Mucosa of gallbladder (tissue), 1 donor: Measurements from ENCODE around the gene CCT3. TPM values are rescaled to one million over a fixed set of nuclear protein-coding genes. Genes with fewer than 3 reads are reported as not detected.
"Not testable (repeated sequence)": the region's sequence is repeated elsewhere in the genome, so short reads cannot be mapped to it uniquely, and the experiment has no call there.

Source experiments
- DNase-seq: peaks from one replicate; pipeline ENCODE4 v3.0.0-alpha.2; 2020; ENCODE audit warnings: low spot score
- total RNA-seq: library from RNA; stranded (reverse); gene quantifications from one replicate; pipeline ENCODE4 v1.2.1, GENCODE V29; 2021
- donor health status: DM: no; HTN: no; CAD: no.

Gene CCT3
- total RNA-seq: 202 TPM

DNA sequence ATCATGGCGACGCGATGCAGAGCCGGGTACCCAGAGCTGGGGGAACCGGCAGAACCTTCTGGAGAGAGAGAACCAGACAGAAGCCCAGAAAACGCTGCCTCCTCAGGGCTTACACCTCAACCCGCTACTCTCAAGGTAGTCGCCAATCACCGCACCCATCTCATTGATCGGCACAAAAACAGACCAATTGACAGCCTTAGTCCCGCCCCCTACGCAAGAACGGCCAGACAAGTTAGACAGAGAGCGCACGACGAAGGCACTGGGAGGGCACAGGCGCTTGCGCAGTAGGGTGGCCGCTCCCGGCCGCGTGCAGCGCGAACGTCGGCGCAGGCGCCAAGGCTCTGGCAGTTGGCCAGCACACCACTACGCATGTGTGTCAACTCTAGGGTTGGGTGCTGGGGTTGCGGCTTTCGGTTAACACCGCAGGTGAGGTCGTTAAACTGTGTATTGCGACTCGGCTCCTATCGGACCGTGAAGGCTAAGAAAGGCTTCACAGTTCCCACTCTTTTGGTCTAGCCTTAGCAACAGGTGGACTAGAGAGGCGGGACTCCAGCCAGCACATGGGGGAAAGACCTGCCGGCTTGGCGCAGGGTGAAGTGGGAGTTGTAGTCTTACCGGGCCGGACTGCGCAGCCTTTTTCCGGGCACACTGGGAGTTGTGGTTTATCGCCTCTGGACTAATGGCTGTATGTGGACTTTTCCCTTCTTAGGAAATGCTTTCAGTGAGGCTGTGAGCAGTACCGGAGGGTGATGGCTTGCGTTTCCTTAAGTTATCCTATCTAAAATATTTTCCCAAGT, at the start of gene CCT3, which contains the start of gene TSACC:
Gene CCT3 (minus strand): TSS at position 113 of the 797 bp plus-strand sequence. CDS start 108 bp downstream, at position 5.
Gene TSACC (plus strand): TSS at position 347 of the 797 bp plus-strand sequence. CDS start 1,232 bp downstream, outside the sequence.
- DNase-seq: peak; percentile 100

DNA sequence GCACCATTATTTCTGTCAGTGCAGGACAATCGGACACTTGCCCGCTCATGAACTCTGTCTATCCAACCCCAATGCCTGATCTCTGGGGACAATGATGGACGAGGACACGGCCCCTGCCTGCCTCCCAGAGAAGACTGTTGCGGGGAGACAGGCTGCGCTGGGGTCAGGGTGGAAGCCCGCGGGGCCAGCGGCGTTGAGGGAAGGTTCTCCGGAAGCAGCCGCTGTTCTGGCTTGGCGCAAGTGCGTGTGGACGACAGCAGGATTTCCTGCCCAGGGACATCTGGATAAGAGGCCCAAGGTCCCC, 49.7 kb upstream of the CCT3 start:
- no peak for DNase-seq

DNA sequence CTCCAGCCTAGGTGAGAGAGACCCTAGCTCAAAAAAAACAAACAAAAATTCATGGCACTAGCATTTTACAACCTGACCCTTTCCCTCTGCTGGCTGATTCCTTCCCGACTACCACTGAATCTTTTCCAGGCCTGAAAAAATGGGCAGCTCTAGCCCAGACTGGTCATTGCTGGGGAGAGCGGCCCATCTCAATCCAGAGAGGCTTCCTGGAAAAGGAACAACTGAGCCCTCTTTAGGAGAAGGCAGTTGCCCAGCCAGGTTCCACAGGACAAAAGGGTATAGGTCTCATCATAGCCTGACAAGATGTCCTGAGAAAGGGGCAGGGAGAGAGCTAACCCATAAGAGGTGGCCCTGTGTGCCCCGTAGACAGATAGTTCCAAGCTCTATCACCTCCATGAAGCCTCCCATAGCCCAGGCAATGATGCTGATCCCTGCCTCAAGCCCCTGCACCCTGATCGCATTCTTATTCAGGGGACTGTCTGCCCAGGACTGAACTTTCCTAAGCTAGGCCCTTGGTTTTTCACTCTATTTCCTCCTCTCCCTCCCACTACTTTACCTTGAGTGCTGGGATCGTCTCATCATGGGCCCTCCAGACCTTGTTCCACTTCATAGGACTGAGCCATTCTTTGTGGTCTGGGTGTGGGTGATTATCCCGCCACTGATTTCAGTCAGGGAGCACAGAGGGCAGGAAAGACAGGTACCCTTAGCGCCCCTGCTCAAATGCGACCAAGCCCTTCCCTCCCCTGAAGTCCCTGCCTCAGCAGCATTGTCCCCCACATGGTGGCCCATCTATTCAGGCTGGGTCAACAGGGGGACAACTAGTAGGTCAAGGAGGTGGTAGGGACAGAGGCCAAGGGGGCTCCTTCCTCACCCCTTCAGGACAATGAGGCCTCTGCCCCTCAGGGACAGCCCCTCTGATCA, 49.1 kb upstream of the CCT3 start:
- no peak for DNase-seq

DNA sequence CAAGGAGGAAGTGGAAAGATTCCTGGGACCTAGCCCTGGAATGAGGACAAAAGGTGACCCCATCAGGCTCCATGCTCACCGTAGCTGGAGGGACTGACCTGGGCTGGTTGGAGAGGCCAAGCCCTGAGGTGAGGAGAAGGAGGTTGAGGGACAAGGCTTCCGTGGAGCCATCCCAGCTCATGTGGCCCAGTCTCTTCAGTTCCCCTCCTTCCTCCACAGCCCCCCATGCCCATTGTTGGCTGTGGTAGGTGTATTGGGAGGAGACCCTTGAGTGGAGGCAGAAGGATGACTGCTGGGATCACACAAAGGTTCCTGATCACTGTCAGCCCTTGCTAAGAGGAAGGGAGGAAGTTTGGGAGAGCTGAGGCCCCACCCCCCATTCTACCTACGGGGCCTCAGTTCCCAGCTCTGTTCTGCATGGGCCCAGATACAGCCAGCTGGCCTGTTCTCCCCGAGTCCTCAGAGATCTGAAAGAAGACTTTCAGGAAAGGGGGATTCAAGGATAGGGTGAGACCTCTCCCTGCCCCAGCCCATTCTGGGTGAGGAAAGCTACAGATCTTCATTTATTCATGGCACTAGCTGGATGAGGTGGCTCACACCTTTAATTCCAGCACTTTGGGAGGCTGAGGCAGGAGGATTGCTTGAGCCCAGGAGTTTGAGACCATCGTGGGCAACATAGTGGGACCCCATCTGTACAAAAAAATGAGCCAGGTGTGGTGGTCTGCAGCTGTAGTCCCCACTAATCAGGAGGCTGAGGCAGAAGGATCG, 48.2 kb upstream of the CCT3 start:
- no peak for DNase-seq

DNA sequence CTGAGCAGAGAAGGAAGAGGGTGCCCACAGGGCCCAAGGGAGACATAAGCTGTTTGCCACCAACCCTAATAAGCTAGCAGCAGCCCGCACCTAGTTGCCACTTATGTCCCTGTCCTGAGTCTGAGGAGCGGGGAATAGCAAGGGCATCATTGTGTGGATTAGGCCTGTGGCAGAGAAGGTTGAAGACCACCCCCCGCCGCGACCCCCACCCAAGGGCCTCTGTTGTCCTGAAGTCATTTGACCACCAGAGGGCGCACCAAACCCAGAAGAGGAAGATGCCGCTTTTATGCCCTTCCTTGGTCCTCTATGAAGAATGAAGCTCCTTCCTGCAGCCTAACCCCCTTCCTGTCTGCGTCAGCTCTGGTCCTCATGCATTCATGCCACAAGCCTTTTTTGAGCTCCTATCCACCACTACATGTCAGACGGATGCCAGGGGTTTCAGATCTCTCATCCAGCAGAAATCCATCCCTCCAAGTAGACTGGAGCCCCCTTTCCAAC, 47.5 kb upstream of the CCT3 start:
- peak; percentile 59 for DNase-seq

DNA sequence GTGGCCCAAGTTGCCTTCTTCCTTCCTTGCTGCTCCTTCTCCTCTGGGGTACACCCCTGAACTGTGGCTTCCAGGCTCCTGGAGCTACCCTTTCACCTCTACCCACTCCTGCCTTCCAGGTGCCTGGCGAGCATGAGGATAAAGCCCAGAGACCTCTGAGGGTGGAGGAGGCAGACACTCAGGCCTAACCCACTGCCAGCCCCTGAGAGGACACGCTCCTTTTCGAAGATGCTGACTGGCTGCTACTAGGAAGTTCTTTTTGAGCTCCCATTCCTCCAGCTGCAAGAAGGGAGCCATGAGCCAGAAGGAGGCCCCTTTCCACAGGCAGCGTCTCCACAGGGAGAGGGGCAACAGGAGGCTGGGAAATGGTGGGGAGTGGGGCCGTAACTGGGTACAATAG, 46.6 kb upstream of the CCT3 start:
- no peak for DNase-seq

DNA sequence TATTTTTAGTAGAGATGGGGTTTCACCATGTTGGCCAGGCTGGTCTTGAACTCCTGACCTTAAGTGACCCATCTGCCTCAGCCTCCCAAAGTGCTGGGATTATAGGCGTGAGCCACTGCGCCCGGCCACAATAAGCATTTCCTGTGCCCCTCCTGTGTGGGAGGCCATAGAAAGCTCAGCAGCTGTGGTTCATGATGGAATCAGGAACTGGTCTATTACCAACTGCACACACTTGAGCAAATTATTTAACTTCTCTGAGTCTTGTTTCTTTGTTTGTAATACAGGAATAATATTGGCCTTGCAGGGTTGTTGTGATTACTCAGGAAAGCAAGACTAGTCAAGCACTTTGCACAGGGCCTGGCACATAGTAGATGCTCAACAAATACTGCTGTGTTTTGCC, 45.9 kb upstream of the CCT3 start:
- no peak for DNase-seq

DNA sequence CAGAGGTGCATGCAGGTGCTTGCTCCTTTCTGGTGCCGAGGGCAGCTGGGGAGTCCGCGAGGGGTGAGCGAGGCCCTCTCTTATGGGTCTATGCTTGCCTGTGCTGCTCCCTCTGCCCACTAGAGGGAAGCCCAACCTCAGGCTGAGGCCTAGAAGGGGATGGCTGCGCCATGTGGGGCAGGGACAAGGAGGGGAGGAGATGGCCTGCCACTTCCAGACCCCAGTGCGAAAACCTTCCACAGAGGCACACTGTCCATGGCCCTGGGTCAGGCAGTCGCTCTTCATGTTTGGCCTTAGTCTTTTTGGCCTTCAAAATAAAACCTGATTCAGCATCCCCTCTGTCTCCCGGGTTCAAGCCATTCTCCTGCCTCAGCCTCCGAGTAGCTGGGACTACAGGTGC, 44.9 kb upstream of the CCT3 start:
- DNase-seq: peak; percentile 46

DNA sequence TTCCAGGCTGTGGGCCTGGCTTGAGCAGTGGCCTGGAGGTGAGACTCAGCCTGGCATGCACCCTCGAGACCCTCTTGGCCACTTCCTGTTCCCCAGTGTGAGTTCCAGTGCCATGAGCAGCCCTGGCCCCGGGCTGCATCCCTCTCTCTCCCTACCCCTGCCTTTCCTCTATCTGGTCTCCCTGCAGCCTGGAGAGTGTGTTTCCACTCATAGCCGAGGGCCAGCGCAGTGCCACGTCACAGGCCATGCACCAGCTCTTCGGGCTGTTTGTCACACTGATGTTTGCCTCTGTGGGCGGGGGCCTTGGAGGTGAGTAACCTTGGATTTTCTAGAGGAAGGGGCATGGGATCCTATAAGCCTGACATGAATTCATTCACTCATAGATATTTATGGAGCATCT, 44.5 kb upstream of the CCT3 start:
- DNase-seq: no peak

DNA sequence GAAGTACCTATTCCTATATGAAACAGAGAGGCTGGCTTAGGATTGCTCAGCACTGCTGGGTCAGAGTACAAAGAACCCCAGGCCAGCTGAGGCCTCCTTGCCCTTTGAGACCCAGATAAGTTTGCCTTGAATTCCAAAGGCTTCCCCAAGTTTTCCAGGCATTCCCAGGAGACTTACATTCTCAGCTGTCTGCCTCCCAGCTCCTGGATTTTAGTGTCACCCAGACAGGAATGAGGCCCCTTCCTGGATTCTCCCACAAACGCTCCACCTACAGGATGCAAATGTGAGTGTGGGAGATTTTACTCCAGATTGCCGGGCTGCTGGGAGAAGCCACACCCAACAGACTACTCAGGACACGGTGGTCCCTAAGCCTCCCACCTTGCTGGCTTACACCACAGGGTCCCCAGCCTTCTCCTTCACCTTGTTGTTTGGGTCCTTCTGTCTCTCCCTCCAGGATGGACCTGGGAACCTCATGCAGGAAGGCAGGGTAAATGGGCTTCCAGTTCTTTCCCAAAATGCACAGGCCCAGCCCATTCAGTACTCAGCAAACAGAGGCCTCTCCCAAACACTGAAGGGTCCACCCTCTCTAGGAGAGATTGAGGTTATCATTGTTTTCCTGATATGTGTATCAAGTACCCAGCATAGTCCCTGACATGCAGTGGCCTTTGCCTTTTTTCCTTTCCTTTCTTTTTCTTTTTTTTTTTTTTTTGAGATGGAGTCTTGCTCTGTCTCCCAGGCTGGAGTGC, 41.5 kb upstream of the CCT3 start:
- no peak for DNase-seq

DNA sequence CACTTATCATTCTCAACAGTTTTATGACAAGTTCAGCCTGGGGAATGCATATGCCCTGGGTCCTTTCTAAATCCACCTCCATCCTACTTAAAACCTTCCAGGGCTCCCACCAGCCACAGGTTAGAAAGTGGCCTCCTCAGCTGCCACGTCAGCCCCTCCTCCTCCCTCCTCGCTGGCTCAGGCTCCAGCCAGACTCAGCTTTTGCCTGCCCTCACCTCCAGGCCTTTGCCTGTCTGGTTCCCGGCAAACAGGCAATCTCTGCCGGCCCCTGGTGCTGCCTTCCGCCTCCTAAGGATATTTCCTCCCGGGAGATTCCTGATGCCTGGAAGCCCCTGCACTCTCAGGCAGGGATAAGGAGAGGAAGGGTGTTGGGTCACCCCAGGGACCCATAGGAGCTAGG, 40.5 kb upstream of the CCT3 start:
- no peak for DNase-seq

DNA sequence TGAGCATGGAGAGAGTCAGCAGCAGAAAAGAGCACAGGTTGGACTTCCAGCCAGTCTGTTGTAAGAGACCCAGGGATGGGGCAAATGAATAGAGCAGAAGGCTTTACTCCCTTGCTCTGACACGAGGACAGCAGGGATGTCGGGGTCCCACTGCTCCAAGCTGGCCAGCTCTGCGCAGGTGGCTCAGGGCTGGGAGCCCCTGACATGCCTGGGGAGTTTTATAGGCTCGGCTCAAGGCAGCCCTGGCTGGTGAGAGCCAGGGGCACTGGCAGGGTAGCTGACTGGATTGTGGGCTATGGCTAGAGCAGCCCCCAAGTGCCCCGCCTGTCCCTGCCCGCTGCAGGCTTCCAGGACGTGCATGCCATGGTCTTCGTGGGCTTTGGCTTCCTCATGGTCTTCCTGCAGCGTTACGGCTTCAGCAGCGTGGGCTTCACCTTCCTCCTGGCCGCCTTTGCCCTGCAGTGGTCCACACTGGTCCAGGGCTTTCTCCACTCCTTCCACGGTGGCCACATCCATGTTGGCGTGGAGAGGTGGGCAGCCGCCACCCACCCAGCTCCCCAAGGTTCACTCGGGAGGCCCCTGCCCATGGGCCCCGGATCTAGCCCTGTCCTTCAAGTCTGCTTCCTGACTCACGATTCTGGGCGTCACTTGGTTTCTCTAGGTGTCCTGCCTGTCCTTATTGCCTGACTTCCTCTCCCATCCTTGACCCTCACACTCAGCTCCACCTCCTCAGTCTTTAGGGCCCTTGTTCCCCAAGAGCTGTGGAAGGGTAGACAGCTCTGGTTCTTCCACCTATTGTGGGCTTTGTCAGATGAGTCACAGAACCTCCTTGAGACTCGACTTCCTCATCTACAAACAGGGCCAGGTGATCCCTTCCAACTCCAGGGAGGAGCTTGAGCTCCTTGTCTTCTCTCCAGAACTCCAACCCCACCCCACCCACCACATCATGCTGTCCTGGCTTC, 39.1 kb upstream of the CCT3 start:
- no peak for DNase-seq

DNA sequence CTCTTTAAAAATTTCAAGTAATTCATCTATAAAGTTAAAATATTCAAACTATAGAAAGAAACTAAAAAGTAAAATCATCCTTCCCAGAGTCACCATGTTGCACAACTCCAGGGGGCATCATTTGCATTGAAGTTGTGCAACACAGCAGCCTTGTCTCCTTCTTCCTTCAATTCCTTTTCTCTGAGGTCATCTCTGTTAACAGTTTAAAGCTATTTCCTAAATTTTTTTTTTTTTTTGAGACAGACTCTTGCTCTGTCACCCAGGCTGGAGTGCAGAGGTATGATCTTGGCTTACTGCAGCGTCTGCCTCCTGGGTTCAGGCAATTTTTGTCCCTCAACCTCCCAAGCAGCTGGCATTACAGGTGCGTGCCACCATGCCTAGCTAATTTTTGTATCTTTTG, 38.1 kb upstream of the CCT3 start:
- no peak for DNase-seq

DNA sequence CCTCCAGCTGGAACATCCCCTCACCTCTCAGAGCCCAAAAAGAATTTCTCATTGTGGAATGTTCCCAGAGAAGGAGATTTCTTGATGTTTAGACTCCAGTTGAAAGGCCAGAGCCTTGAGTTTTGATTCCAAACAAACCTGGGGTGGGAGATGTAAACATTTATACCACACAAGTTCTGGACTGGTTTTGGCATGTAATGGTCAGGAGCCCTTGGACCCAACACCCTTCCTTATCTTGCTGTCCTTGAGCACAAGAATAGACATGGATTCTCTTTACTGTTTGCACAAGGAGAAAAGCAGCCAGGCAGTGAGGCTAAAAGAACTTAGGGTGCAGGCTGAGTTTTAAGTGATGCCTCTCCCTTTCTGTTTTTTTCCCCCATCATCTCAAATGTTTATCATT, 35.5 kb upstream of the CCT3 start:
- no peak for DNase-seq

DNA sequence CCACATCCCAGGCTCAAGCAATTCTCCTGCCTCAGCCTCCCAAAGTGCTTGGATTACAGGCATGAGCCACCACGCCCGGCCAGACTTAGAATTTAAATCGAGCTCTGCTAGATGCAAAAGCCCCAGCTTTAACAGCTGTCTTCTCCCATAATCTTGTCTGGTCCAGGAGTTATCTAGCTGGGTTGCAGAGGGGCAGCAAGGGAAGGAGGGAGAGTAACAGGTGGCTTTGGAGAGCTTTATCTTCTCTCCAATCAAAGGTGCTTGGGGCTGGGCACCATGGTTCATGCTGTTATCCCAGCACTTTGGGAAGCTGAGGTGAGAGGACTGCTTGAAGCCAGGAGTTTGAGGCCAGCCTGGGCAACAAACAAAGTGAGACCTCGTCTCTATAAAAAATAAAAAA, 34.8 kb upstream of the CCT3 start:
- DNase-seq: no peak

DNA sequence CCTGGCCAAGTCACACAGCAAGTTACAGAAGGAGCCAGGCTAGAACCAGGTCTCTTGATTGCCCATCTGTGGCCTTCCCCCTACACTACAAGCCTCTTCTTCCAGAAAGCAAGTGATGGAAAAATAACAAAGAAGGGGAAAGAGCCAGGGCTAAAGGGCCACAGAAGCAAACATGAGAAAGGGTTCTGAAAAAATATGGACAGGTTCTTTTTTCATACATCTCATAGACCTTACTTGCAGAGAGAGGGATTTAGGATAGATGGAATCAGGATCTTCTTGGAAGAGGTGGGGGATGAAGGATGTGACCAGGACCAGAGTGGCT, 34.1 kb upstream of the CCT3 start:
- no peak for DNase-seq

DNA sequence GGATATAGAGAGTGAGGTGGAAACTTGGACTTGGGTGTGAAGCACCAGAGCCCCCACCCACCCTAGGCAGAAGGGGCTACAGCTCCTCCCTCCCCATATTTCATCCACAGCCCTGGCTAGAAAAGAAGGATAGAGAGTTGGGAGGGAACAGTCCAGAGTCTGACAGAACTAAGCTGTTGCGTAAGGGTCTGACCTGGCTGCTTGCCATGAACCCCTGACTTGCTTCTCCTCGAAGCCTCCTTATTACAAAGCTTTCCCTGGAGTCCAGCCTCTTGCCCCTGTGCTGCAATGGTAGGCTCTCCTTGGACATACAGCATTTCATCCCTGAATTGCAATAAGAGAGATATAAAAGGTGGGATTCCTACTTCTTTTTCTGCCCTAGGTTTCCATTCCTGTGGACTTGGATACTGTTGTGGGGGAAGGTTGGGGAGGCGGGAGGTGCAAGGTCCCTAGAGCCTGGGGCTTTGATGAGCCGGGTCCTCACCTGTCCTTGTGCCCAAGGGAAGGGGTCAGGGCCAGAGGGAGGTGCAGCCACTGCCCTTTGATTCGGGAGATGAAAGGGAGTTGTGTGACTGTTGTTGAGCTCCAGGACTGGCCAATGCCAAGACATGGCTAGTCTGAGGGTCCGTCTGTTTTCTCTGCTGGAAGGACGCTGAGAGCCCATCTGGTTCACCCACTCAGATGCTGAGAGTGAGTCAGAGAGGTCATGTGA, 33.6 kb upstream of the CCT3 start:
- peak; percentile 28 for DNase-seq

DNA sequence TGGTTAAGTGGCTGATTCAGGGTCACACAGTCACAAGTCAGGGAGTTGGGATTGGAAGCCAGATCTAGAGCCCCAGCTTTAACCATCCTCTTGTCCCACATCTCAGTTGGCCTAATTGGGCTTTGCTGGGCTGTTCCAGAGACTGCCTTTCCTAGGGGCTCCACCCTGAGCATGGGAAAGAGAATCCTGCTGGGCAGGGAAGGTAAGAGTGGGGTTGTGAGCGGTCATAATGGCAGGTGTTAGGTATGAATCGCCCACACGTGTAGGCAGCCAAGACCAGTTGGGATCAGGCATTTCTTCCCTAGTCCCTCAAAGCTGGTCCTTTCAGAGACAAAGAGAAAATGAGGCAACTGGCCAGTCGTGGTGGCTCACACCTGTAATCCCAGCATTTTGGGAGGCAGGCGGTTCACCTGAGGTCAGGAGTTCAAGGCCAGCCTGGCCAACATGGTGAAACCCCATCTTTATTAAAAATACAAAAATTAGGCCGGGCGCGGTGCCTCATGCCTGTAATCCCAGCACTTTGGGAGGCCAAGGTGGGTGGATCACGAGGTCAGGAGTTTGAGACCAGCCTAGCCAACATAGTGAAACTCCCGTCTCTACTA, 31.7 kb upstream of the CCT3 start:
- not testable (repeated sequence) for DNase-seq
